Fibroblast of the conjunctiva (primary cell): ENCODE data around the gene CSAG1.
"Not testable (repeated sequence)": the region's sequence is repeated elsewhere in the genome, so short reads cannot be mapped to it uniquely, and the experiment has no call there.

Source experiments
- DNase-seq: peaks from one replicate; pipeline ENCODE4 v3.0.0-alpha.2; 2010; ENCODE audit warnings: low read depth

CSAG1 gene, protein sequence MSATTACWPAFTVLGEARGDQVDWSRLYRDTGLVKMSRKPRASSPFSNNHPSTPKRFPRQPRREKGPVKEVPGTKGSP

DNA sequence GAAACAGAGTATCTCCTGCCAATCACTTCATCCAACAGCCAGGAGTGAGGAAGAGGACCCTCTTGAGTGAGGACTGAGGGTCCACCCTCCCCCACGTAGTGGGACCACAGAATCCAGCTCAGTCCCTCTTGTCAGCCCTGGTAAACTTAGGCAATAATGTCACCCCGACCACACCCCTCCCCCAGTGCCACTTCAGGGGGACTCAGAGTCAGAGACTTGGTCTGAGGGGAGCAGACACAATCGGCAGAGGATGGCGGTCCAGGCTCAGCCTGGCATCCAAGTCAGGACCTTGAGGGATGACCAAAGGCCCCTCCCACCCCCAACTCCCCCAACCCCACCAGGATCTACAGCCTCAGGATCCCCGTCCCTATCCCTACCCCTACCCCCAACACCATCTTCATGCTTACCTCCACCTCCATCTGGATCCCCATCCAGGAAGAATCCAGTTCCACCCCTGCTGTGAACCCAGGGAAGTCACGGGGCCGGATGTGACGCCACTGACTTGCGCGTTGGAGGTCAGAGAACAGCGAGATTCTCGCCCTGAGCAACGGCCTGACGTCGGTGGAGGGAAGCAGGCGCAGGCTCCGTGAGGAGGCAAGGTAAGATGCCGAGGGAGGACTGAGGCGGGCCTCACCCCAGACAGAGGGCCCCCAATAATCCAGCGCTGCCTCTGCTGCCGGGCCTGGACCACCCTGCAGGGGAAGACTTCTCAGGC lies at the start of gene CSAG1, which contains the start of gene MAGEA12:
Gene CSAG1 (minus strand): TSS at position 461 of the 715 bp plus-strand sequence. CDS start 1,261 bp downstream, outside the sequence.
Gene MAGEA12 (plus strand): TSS at position 497 of the 715 bp plus-strand sequence. CDS start 2,405 bp downstream, outside the sequence.
- DNase-seq = no peak

DNA sequence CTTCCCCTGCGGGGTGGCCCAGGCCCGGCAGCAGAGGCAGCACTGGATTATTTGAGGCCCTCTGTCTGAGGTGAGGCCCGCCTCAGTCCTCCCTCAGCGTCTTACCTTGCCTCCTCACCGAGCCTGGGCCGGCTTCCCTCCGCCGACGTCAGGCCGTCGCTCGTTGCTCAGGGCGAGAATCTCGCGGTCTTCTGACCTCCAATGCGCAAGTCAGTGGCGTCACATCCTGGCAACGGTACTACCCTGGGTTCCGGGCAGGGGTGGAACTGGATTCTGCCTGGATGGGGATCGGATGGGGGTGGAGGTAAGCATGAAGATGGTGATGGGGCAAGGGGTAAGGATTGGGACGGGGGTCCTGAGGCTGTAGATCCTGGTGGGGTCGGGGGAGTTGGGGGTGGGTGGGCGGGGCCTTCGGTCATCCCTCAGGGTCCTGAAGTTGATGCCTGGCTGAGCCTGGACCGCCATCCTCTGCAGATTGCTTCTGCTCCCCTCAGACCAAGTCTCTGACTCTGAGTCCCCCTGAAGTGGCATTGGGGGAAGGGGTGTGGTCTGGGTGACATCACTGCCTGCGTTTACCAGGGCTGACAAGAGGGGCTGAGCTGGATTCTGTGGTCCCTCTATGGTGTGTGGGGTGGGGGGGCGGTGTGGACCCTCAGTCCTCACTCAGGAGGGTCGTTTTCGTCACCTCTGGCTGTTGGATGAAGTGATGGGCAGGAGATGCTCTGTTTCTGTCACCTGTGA lies 36.2 kb upstream of the CSAG1 start, which contains the start of gene MAGEA6:
Gene MAGEA6 (minus strand): TSS at position 141 of the 741 bp plus-strand sequence. CDS start 2,039 bp downstream, outside the sequence.
- DNase-seq = not testable (repeated sequence)

DNA sequence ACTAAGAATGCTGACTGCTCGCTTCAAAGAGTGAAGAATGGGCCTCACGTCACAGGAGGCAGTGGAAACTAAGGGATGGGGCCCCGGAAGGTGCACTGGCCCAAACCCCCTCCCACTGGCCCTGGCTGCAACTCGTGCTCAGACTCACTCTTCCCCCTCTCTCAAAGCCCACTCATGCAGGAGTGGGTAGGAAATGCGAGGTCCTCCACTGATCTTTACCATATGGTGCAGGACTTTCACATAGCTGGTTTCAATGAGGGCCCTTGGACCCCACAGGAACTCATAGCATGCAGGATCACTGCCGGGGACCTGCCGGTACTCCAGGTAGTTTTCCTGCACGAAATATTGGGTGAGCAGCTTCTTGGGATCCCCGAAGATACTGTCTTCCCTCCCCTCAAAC lies 33.0 kb upstream of the CSAG1 start:
- DNase-seq = not testable (repeated sequence)

GRCh38 chrX:152761582-152761981 lies 28.1 kb upstream of the CSAG1 start:
- not testable (repeated sequence) for DNase-seq

GRCh38 chrX:152759544-152759943 lies 26.0 kb upstream of the CSAG1 start:
- not testable (repeated sequence) for DNase-seq

GRCh38 chrX:152758918-152759317 lies 25.4 kb upstream of the CSAG1 start, which contains the start of gene CSAG3:
Gene CSAG3, plus strand, starts transcription at chrX:152759218.
- DNase-seq = not testable (repeated sequence)

GRCh38 chrX:152754871-152755270 lies 21.4 kb upstream of the CSAG1 start:
- DNase-seq = not testable (repeated sequence)

DNA sequence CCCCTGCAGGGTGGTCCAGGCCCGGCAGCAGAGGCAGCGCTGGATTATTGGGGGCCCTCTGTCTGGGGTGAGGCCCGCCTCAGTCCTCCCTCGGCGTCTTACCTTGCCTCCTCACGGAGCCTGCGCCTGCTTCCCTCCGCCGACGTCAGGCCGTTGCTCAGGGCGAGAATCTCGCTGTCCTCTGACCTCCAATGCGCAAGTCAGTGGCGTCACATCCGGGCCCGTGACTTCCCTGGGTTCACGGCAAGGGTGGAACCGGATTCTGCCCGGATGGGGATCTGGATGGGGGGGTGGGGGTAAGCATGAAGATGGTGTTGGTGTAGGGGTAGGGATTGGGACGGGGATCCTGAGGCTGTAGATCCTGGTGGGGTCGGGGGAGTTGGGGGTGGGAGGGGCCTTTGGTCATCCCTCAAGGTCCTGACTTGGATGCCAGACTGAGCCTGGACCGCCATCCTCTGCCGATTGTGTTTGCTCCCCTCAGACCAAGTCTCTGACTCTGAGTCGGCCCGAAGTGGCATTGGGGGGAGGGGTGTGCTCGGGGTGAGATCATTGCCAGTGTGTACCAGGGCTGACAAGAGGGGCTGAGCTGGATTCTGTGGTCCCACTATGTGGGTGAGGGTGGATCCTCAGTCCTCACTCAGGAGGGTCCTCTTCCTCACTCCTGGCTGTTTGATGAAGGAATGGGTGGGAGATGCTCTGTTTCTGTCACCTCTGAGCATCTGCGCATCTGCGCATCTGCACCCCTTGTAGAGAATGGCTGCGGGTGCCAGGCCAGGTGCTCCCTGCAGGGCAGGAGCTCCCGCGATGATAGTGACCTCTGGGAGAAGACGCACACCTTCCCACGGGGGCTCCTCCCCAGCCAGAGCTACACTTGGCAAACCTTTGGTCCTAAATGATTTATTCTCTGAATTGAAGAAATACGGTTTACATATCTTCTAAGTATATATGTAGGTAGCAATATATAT lies 20.4 kb upstream of the CSAG1 start, which contains the start of gene MAGEA2:
Gene MAGEA2 (minus strand): TSS at position 157 of the 965 bp plus-strand sequence. CDS start 2,479 bp downstream, outside the sequence.
- not testable (repeated sequence) for DNase-seq

GRCh38 chrX:152738560-152738959 lies 5.0 kb upstream of the CSAG1 start:
- no peak for DNase-seq

DNA sequence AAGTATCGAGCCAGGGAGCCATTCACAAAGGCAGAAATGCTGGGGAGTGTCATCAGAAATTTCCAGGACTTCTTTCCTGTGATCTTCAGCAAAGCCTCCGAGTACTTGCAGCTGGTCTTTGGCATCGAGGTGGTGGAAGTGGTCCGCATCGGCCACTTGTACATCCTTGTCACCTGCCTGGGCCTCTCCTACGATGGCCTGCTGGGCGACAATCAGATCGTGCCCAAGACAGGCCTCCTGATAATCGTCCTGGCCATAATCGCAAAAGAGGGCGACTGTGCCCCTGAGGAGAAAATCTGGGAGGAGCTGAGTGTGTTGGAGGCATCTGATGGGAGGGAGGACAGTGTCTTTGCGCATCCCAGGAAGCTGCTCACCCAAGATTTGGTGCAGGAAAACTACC lies 3.0 kb upstream of the CSAG1 start:
- not testable (repeated sequence) for DNase-seq

DNA sequence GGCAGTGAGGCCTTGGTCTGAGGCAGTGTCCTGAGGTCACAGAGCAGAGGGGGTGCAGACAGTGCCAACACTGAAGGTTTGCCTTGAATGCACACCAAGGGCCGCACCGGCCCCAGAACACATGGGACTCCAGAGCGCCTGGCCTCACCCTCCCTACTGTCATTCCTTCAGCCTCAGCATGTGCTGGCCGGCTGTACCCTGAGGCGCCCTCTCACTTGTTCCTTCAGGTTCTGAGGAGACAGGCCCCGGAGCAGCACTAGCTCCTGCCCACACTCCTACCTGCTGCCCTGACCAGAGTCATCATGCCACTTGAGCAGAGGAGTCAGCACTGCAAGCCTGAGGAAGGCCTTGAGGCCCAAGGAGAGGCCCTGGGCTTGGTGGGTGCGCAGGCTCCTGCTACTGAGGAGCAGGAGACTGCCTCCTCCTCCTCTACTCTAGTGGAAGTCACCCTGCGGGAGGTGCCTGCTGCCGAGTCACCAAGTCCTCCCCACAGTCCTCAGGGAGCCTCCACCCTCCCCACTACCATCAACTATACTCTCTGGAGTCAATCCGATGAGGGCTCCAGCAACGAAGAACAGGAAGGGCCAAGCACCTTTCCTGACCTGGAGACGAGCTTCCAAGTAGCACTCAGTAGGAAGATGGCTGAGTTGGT lies 2.5 kb upstream of the CSAG1 start:
- DNase-seq = no peak

GRCh38 chrX:152735101-152735500 lies 1.6 kb upstream of the CSAG1 start:
- no peak for DNase-seq

GRCh38 chrX:152734143-152734858 lies 780 bp upstream of the CSAG1 start:
- not testable (repeated sequence) for DNase-seq

- DNase-seq = no peak
Measured at GRCh38 chrX:152725409-152725808, 8.1 kb downstream of the CSAG1 start.

- not testable (repeated sequence) for DNase-seq
Measured at GRCh38 chrX:152713815-152714787, 19.4 kb downstream of the CSAG1 start, which contains the start of gene MAGEA2B. Gene MAGEA2B, plus strand, starts transcription at chrX:152714628. Its CDS starts 2,479 bp downstream, at chrX:152717107.

GRCh38 chrX:152713195-152713594 lies 20.3 kb downstream of the CSAG1 start:
- DNase-seq = not testable (repeated sequence)

DNA sequence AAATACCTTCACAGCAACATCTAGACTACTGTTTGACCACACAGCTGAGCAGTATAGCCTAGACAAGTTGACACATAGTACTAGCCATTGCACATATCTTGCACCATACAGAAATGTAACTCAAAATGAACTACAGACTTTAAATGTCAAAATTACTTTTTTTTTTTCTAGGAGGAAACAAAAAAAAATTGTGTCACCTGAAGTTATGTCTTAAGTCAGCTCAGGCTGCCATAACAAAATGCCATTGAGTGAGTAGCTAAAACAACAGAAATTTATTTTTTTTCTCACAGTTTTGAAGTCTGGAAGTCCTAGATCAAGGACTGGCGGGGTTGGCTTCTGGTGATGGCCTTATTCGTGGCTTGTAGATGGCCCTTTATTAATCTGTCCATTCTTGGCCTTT lies 24.3 kb downstream of the CSAG1 start, which contains the start of gene CSAG2:
Gene CSAG2 (minus strand): TSS at position 101 of the 400 bp plus-strand sequence. CDS start 161 bp downstream, outside the sequence.
- DNase-seq = not testable (repeated sequence)

GRCh38 chrX:152706500-152706899 lies 27.0 kb downstream of the CSAG1 start:
- not testable (repeated sequence) for DNase-seq
